RKO (cell line): ENCODE results near the gene C20orf202.

ENCODE experiments used
- DNase-seq: peaks from one replicate; pipeline ENCODE4 v3.0.0-alpha.2; 2016; ENCODE audit warnings: low spot score

The C20orf202 gene

DNA sequence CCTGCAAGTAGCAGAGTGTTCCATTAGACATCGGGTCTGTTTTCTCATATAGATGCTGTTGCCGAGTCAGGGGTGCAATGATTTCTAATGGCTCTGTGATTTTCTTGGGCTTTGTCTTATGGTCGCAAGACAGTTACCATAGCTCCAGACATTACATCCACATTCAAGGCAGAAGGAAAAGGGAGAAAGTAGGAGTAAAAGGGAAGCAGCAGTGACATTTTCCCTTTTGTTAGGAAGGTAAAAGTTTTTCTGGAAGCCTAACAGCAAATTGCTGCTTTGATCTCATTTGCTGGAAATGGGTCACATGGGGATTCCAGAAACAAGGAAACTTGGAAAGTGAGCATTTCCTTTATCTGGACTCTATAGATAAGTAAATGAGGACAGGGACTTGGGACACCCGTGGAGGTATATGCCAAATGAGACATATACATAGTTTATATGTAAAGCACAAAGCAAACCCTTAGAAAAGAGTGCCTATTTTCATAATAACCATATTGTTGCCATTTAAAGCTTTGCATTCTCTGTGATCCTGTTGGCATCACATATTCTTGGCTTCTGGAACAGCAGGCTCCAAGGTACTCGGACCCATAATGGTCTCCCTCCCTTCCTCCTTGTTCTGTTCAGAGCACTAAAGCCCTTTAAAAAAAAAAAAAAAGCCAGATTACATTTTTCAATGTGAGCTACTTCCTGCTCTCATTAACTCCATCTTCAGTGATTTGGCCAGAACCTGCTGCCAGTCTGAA lies at the start of gene C20orf202:
Gene C20orf202, plus strand, starts transcription at position 693 of the 743 bp plus-strand sequence. CDS start 132 bp downstream, outside the sequence.
- DNase-seq, result no peak

DNA sequence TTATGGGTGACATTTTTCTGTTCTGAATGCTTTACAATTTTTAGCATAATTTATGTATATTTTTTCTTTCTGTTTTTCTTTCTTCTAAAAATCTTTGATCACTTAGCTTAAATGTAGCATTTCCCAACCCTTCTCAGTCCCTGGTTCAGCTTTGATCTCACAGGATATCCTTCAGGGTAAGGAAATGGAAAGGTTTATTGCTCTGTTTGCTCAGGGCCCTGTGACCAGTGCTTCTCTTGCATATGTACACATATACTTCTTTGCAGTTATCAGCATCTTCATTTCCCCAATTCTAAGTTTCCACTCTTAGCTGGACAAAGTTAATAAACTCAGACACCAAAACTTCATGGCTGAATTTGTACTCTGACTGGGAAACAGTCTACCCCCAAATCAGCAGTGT lies 49.0 kb upstream of the C20orf202 start:
- no peak for DNase-seq

DNA sequence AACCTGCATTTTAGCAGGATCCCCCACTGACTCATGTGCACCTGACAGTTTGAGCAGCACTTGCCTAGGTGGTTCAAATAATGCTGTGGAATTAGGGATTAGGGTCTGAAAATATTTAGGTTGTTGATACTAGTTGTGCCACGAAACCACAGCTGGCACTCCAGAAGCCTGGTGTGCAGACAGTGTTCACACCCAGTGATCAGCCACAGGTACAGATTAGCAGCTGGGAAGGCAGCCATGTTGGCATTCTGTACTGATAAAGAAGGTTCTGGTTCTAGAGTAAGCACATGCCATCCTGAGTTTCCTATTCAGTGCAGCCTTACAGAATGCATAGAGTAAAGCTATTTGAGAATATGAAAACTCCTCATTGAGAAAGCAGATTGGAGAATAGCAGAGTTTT lies 48.6 kb upstream of the C20orf202 start:
- DNase-seq, result no peak

DNA sequence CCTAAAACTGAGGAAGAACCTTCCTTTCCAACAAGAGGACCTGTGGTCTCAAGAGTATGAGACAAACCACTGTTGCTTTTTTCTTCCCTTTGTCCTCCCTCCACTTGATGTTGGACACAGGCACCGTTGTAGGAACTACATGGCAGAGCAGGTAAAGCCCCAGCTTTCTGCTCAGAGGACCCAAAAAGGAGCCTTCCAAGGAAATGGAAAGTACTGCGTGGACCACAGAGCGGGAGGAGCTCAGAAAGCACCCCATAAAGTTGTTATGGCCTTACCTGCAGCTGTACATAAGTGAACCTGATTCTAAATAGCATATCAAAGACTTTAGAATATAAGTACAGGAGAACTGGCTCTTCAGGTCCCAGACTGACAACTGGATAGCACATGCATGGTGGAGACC lies 47.9 kb upstream of the C20orf202 start:
- no peak for DNase-seq

DNA sequence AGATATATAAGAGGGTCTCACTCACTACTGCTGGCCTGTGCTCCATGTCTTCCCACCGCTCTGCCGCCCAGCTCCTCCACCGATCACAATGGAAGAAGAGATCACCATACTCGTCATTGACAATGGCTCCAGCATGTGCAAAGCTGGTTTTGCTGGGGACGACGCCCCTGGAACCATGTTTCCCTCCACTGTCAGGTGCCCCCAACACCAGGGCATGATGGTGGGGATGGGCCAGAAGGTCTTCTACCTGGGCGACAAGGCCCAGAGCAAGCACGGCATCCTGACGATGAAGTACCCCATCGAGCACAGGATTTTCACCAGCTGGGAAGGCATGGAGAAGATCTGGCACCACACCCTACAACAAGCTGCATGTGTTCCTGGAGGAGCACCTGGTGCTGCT lies 42.8 kb upstream of the C20orf202 start:
- DNase-seq, result no peak

DNA sequence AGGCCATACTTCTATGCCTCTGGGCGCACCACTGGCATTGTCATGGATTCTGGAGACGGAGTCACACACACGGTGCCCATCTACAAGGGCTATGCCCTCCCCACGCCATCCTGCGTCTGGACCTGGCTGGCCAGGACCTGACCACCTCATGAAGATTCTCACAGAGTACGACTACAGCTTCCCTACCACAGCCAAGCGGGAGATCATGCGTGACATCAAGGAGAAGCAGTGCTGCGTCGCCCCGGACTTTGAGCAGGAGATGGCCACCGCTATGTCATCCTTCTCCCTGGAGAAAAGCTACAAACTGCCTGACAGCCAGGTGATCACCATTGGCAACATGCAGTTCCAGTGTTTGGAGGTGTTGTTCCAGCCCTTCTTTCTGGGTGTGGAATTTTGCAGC lies 42.3 kb upstream of the C20orf202 start:
- no peak for DNase-seq

DNA sequence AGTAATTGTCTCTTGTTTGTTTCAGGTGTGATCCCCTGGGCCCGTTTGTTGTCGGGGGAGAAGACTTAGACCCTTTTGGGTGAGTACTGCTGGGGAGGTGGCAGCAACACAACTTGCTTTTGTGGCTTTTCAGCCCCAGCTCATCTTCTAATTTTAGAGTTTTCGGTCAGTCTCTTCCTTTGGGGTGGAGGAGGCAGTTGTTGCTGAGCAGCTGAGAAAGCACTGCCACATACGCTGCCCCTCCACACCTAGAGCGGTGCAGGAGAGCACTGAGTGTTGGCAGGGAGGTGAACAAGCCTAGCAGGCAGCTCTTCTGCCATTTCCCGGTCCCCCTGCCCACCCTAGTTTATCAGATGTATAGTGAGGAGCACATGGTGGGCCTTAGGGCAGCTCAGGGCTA lies 40.1 kb upstream of the C20orf202 start:
- DNase-seq, result no peak

DNA sequence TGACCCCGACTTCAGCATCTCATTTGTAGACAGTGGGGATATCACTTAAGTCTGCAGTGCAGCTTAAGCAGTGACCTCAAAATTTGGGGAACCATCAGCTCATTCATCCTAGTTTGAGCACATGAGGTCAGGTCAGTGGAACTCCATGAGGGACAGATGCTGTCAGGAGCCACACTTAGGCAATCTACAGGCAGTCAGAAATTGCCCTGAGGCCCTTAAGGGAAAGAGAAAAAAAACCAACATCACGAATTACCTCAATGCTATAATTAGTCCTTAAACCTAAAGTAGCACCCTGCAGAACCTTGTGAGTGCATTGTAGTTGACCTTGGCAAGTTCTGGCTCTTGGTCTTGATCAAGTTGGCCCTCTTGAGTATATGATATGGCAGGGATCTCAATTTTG lies 39.6 kb upstream of the C20orf202 start:
- no peak for DNase-seq

DNA sequence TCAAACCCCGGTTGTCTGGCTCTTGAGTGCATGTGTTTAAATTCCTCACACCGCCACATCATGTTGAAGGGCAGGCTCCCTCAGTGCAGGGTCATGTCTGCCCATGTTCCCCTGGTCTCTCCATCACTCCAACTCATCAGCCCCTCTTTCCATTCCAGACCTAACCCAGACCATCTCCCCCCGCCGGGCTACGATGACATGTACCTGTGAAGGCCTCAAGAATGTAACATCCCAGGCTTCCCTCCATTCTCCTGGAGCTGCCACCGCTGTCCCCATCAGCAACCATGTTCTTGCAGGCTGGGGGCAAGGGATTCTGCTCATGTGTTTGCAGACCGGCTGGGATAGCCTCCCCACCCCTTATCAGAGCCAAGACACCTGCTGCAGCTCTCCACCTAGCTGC lies 38.4 kb upstream of the C20orf202 start:
- DNase-seq, result no peak

DNA sequence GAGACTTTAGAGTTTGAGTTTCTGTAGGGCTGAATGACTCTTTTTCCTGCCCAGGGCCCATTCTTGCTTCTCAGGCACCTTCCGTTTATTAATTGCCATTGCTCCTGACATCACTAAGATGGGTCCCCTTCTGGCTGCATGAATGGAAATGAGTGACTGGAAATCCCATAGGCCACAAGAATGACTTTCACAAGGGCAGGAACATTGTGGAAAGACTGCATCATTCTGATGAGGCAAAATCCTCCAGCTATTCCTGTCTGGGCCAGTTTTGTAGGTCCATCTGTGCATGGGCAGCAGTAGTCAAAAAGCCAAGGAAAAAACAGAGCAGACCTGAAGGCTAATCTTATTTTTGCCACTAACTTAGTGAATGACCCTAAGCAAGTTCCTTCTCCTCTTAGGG lies 37.7 kb upstream of the C20orf202 start:
- no peak for DNase-seq

DNA sequence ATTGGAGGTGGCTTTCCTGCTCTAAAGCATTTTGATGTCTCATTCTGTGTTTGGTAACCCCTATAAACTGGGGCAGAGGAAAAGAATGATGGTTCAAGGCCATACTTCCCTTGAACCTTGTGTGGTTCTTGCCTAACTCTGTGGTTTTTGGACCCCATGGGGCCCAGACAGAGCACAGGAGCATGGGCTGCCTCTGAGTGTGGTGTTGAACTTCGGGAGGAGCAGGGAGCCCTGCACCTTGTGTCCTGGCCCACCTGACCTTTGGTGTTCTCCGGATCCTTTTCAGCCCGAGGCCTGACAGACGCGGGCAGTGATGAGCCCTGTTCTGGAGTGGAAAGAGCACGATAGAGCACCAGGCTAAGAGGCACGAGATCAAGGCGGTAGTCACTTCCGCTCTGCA lies 37.3 kb upstream of the C20orf202 start:
- no peak for DNase-seq

DNA sequence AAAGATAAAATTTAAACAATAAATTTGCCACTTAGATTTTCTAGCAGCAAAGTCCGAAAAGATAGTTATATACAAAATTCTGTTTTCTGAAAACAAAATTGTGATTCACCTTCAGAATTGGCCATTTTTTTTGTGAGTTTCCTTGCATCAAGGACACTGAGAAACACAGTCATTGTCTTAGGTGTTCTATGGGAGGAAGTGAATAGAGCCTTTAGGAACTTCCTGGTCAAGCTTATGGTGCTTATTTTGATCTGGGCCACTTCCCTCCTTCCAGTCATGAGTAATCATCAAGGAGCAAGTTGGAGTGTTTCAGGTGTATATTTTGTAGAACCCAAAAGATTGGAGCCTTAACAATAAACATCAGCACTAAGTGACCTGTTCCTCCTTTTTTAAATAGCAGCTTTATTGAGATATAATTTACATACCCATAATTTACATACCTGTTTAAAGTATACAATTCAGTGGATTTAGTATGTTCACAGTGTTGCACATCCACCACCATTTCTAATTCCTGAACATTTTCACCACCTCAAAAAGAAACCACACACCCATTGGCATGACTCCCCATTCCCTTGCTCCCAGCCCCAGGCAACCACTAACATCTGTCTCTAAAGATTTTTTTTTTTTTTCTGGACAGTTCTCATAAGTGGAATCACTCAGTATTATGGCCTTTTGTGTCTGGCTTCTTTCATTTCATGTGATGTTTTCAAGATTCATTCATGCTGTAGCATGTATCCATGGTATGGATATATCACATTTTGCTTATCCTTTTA lies 36.1 kb upstream of the C20orf202 start:
- no peak for DNase-seq

DNA sequence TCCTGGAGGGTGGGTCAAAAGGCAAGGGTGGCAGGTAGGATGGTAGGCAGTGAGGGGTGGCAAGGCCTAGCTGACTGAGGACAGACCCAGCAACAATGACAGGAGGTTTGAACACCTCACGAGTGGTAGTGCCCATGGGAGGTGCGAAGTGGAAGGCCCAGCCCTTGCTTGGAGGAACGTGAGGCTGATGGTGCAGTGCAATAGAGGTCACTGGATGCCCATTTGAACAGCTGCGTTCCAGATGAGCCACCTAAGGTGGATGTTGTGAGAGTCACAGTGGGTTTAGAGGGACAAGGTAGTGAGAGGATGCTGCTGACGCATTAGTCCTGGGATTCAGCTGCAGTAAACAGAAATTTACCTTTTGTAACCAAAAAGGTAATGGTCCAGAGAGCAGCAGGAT lies 34.0 kb upstream of the C20orf202 start:
- DNase-seq, result no peak

DNA sequence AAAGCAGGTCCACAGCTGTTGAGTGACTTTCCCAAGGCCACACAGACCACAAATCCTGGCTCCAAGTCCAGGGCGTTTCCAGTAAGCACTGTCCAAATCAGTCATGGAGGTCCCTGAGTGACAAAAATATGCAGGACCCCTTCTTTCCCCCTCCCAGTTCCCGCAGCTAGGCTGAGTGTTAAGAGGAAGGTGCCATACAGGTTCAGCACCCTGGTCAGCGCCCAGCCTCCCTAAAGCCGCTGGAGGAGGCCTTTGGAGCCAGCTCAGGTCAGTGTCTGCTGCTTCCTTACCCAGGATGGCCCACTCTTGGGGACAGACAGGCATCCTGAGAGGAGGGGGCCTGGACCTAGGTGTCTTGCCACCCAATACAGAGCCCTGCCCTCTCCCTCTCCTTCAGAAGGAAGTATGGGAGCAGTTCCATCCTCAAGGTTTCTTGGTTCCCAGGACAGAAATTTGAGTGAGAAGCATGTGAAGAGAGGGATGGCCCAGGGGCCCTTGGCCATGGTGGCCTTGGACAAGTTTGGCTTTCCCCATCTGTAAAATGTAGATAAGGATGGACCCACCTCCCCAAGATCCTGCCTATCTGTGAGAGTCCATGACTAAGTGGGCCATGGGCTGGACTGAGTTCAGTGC lies 31.7 kb upstream of the C20orf202 start:
- DNase-seq, result peak; percentile 38

DNA sequence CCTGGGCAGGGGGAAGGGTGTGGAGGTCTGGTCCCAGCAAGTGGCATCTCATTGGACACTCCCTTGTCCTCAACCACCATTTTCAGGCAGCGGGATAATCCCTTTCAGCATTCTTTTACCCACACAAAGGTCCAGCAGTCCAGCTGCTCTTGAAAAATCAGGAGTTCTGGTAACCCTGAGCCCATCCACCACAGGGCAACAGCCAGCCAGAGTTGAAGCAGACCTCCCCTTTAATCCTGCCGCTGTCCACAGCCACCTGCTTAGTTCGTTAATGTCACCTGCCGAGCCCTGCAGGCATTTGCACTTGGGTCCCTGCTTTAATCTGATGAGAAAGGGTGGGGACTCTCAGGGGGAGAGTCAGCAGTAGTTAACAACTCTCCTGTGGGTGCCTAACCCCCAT lies 29.6 kb upstream of the C20orf202 start:
- no peak for DNase-seq

DNA sequence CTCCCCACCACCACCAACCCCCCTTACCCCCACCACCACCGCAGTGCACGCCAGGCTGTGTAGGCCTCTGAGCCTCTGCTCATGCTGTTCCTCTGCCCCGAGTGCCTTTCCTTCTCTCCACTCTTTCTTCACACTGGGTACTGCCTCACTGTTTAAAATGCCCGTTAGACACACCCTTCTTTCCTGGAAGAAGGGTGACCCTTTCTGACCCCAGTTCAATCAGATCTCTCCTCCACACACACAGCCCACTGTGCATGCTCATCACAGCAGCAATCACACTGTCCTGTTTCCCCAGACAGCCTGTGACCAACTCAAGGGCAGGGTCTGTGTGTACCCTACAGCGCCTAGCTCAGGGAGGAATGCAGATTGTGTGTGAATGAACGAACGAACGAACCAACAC lies 28.5 kb upstream of the C20orf202 start:
- no peak for DNase-seq

DNA sequence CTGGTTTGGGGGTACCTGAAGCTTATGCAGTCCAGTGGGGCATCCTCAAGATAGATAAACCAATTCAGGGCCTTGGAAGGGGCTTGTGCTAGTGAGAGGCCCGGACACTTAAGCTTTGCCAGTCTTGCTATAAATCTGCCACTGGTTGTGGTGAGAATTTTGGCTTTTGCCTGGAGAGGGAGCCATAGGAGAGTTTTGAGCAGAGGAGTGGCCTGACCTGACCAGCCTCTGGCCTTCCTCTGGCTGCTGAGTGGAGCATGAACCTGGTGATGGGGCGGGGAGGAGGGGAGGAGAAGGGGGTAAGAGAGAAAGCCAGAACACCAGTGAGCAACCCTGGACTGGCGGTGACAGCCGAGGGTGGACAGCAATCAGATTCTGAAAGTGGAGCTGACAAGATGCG lies 25.6 kb upstream of the C20orf202 start:
- DNase-seq, result peak; percentile 42

DNA sequence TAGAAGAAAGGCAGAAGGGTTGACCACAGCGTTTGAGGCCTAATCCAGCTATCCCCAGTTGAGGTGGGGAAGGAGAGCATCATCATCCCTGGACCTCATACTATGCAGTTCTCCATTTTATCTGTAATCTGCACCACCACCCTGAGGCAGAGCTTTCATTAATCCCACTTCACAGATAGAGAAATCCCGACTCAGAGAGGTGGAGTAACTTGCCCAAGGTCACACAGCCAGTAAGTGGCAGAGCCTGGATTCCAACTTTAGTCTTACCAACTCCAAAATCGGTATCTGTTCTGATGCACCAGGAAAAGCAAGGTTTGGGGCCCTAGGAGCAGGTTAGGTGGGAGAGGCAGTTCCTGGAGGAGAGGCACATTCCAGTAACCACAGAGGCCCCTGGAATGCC lies 25.2 kb upstream of the C20orf202 start:
- DNase-seq, result no peak

DNA sequence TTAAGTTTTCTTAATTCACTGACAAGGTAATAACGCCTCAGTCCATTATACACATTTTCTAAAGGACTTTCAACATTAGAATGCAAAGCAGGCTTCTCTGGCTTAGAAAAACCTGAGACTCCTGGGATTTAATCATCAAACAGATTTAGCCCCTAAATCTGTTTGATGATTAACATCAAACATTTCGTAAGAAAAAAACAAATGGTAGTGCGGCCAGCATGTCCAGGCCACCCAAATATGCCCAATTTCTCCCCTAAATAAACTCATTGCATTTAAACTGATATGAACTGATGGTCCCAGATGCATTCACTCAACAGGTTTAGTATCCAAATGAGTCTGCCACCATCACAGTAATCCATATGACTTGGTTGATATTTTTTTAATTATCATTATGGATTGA lies 24.6 kb upstream of the C20orf202 start:
- no peak for DNase-seq

DNA sequence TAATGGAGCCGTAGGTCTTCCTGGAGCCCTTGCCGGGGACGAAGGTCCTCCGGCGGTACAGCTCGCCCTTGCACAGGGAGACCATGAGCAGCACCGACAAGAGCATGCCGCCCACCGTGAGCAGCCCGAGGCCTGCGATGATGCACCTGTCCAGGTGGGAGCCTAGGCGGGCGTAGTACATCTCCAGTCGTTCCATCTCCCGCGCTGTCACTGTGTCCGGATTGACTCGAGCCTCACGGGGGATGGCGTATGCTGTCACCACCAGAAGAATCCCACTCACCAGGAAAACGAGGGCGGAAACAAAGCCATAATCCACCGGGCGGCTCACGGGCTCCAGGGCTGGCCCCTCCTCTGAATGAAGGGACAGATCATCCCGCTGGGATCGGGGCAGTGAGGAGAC lies 22.3 kb upstream of the C20orf202 start:
- no peak for DNase-seq

DNA sequence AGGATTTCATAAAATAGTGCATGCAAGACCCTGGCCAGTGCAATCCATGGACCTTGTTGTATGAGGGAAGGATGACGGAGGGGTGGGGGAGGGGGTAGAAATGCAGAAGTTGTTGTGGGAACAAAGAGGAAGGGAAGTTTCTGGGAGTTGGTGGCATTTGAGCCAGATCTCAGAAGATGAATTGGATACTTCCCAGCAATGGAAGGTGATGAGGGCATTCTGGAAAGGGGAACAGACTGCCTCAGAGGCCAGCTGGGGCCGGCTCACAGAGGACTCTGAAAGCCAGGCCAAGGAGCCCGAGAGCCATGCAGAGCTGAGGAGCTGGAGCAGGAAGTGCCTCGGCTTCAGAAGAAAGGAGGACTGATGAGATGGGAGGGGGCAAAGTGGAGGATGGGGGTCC lies 21.1 kb upstream of the C20orf202 start:
- no peak for DNase-seq

DNA sequence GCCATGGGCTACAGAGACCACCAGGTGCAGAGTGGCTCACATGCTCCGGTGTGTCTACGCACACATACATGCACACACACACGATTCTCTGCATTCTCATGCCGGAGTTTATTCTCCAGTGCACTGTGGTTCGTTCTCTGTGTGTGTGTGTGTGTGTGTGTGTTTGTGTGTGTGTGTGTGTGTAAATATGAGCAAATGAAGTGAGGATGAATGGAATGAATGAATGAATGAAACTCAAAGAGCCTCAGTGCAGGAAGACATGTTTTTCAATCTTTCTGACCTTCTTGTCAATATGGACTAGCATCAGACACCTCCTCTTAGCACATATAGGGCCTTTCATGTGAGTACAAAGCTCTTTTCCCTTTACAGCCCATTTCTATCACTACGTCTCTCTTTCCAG lies 20.1 kb upstream of the C20orf202 start:
- no peak for DNase-seq

DNA sequence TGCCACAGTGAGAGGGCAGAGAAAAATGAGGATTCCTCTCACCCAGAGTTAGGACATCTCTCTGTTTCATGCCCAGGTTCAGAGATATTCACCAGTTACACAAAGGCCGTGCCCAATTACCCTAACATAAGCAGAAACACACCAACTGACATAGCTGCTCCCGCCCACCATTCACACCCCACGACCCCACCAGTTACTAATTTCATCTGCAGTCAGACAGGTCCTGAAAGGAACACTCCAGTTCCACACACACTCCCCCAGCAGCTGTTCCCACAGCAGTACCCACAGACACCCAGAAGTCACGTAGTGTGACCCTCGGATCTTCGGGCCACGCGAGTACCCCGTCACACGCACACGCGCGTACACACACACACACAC lies 19.0 kb upstream of the C20orf202 start:
- no peak for DNase-seq
